Astrocyte (in vitro differentiated cells and primary cell): ENCODE data around the gene MRGPRE.
"Not testable (repeated sequence)": the region's sequence is repeated elsewhere in the genome, so short reads cannot be mapped to it uniquely, and the experiment has no call there.

Experiments
- EZH2 ChIP-seq: IDR thresholded peaks from 2 replicates; pipeline ENCODE4 v1.6.1; 2012; ENCODE audit warnings: mild to moderate bottlenecking, low read length, inconsistent platforms; ENCODE audit not compliant: insufficient read depth
- TF ChIP-seq, protein P1 (sequence below): IDR thresholded peaks from 2 replicates; pipeline ENCODE4 v1.5.1; 2011; ENCODE audit warnings: low read depth, mild to moderate bottlenecking, inconsistent platforms, low read length, moderate library complexity; ENCODE audit not compliant: insufficient read depth

DNA sequence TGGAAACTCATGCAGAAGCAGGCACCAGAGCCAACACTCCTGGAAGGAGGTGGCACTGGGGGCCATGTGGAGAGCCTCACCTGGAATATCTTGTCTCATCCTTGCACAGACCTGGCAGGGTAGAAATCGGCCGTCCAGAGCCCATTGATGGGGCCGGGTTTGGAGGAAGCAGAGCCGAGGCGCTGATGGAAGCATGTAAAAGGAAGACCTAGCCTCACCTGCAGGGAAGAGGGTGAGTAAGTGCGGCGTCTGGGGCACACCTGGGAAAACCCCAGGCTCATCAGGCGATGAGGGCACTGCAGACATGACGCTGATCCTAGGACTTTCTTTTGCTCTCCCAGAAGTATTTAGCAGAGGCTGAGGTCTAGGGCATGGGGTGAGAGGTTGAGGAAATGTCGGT, 48.9 kb upstream of the MRGPRE start:
- TF ChIP-seq, protein P1, sequence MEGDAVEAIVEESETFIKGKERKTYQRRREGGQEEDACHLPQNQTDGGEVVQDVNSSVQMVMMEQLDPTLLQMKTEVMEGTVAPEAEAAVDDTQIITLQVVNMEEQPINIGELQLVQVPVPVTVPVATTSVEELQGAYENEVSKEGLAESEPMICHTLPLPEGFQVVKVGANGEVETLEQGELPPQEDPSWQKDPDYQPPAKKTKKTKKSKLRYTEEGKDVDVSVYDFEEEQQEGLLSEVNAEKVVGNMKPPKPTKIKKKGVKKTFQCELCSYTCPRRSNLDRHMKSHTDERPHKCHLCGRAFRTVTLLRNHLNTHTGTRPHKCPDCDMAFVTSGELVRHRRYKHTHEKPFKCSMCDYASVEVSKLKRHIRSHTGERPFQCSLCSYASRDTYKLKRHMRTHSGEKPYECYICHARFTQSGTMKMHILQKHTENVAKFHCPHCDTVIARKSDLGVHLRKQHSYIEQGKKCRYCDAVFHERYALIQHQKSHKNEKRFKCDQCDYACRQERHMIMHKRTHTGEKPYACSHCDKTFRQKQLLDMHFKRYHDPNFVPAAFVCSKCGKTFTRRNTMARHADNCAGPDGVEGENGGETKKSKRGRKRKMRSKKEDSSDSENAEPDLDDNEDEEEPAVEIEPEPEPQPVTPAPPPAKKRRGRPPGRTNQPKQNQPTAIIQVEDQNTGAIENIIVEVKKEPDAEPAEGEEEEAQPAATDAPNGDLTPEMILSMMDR: not testable (repeated sequence)
- not testable (repeated sequence) for TF ChIP-seq EZH2
